ENCODE measurements around the gene ACACA. TPM values are rescaled to one million over a fixed set of nuclear protein-coding genes. Genes with fewer than 3 reads are reported as not detected.

The ACACA gene
- polyA plus RNA-seq, 1 donor: 24.6 TPM

GRCh38 chr17:37188157-37188556 is 218.5 kb downstream of the ACACA start:
- Histone ChIP-seq H3K4me3 (ENCODE audit: low read length) (no peak overlapping the region), H3K4me1 (ENCODE audit: control insufficient read depth, insufficient read depth, low read length) (no peaks in the 10 kb centered on the region), H3K27me3 (ENCODE audit: control insufficient read depth, insufficient read depth, low read length) (no peaks in the 10 kb centered on the region), H3K9me3 (ENCODE audit: control insufficient read depth, low read depth, low read length) (no peaks in the 10 kb centered on the region), H3K27ac (ENCODE audit: low read length) (no peak overlapping the region), H3K36me3 (ENCODE audit: control insufficient read depth, insufficient read depth, low read length) (peaks cover 33% of the 10 kb centered on the region)
- DNase-seq: no peak
- no CpG with 5 or more reads among the region's 11 CpGs for WGBS (ENCODE audit: insufficient coverage, low lambda C conversion rate)

DNA sequence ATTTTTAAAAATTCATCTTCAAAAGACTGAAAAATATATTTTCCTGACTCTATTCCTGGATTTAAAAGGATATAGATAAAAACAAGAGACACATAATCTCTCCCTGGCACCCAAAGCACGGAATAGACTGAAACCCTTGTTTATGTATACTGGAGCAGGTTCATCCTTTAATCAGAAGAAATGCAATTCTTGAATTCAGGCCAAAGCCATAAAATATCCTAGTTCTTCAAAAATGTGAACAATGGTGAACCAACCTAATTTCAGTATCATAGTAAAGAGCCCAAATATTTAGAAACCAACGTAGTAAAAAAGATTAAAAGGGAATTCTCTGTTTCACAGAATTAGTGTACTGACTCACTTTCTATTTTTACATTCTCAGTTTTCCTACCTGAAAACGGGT is 219.4 kb downstream of the ACACA start:
- H3K36me3 ChIP-seq (ENCODE audit: control insufficient read depth, insufficient read depth, low read length): peaks cover 33% of the 10 kb centered on the region
- H3K4me3 ChIP-seq (ENCODE audit: low read length): no peak overlapping the region
- H3K27ac ChIP-seq (ENCODE audit: low read length): no peak overlapping the region
- no peaks in the 10 kb centered on the region for H3K9me3 ChIP-seq (ENCODE audit: control insufficient read depth, low read depth, low read length)
- DNase-seq: no peak
- no peaks in the 10 kb centered on the region for H3K4me1 ChIP-seq (ENCODE audit: control insufficient read depth, insufficient read depth, low read length)
- WGBS (ENCODE audit: insufficient coverage, low lambda C conversion rate): 90% methylated on average over 2 of the region's 3 CpGs
- no peaks in the 10 kb centered on the region for H3K27me3 ChIP-seq (ENCODE audit: control insufficient read depth, insufficient read depth, low read length)

DNA sequence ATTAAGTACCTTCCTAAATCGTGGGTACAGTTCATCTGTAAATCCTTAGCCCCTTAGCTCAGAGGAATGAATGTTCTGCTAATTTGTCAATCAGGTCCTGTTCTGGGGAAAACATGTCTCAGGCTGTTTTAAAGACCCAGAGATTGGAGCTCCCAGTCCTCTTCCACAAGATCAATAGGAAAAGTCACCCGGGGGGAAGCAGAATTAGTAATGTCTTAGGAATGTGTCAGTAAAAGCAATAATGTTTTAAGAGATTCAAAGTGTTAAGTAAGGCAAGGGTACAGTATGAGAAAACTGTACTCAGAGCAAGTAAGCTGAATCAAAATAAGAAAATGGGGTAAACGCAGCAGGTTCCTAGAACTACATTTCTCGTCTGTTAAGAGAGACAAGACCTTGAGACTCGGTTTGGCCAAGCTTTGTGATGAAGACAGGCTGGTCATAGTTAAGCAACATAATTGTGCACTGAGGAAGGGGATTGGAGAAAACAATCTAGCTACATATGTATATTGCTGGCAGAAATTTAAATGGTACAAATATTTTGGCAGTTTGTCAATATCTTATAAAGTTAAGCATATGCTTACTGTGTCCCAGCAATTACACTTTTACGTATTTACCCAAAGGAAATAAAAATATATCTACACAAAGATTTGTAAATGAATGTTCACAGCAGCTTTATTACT is 223.7 kb downstream of the ACACA start:
- H3K36me3 ChIP-seq (ENCODE audit: control insufficient read depth, insufficient read depth, low read length): peaks cover 13% of the 10 kb centered on the region
- H3K27me3 ChIP-seq (ENCODE audit: control insufficient read depth, insufficient read depth, low read length): no peaks in the 10 kb centered on the region
- no peak for DNase-seq
- no peak overlapping the region for H3K27ac ChIP-seq (ENCODE audit: low read length)
- H3K9me3 ChIP-seq (ENCODE audit: control insufficient read depth, low read depth, low read length): no peaks in the 10 kb centered on the region
- 42% methylated on average over 2 of the region's 6 CpGs for WGBS (ENCODE audit: insufficient coverage, low lambda C conversion rate)
- no peaks in the 10 kb centered on the region for H3K4me1 ChIP-seq (ENCODE audit: control insufficient read depth, insufficient read depth, low read length)
- no peak overlapping the region for H3K4me3 ChIP-seq (ENCODE audit: low read length)

DNA sequence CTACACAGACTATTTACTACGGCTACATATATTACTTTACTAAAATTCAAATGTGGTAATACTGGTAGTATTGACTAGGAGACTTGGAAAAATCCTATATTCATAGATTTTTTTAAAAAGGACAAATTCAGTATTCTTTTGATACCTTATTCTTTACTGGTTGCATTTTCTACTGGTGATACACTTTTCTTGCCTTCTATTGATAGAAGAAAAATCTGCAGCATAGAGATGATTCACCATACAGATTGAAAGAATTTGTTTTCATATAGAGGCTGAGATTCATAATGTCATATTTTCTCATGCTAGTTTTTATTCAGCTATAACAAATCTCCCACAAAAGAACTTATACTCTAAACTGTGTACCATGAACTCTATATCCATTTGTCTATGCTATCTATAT is 226.3 kb downstream of the ACACA start:
- H3K4me3 ChIP-seq (ENCODE audit: low read length): no peak overlapping the region
- H3K4me1 ChIP-seq (ENCODE audit: control insufficient read depth, insufficient read depth, low read length): no peaks in the 10 kb centered on the region
- 100% methylated on average over 1 of the region's 1 CpG for WGBS (ENCODE audit: insufficient coverage, low lambda C conversion rate)
- no peak for DNase-seq
- no peaks in the 10 kb centered on the region for H3K27me3 ChIP-seq (ENCODE audit: control insufficient read depth, insufficient read depth, low read length)
- H3K27ac ChIP-seq (ENCODE audit: low read length): no peak overlapping the region
- no peaks in the 10 kb centered on the region for H3K9me3 ChIP-seq (ENCODE audit: control insufficient read depth, low read depth, low read length)
- peaks cover 19% of the 10 kb centered on the region for H3K36me3 ChIP-seq (ENCODE audit: control insufficient read depth, insufficient read depth, low read length)

GRCh38 chr17:37179893-37180292 is 226.7 kb downstream of the ACACA start:
- no peak overlapping the region for H3K4me3 ChIP-seq (ENCODE audit: low read length)
- no peaks in the 10 kb centered on the region for H3K27me3 ChIP-seq (ENCODE audit: control insufficient read depth, insufficient read depth, low read length)
- WGBS (ENCODE audit: insufficient coverage, low lambda C conversion rate): no CpG with 5 or more reads among the region's 1 CpG
- H3K27ac ChIP-seq (ENCODE audit: low read length): no peak overlapping the region
- H3K36me3 ChIP-seq (ENCODE audit: control insufficient read depth, insufficient read depth, low read length): peaks cover 19% of the 10 kb centered on the region
- no peaks in the 10 kb centered on the region for H3K4me1 ChIP-seq (ENCODE audit: control insufficient read depth, insufficient read depth, low read length)
- no peaks in the 10 kb centered on the region for H3K9me3 ChIP-seq (ENCODE audit: control insufficient read depth, low read depth, low read length)
- DNase-seq: no peak

DNA sequence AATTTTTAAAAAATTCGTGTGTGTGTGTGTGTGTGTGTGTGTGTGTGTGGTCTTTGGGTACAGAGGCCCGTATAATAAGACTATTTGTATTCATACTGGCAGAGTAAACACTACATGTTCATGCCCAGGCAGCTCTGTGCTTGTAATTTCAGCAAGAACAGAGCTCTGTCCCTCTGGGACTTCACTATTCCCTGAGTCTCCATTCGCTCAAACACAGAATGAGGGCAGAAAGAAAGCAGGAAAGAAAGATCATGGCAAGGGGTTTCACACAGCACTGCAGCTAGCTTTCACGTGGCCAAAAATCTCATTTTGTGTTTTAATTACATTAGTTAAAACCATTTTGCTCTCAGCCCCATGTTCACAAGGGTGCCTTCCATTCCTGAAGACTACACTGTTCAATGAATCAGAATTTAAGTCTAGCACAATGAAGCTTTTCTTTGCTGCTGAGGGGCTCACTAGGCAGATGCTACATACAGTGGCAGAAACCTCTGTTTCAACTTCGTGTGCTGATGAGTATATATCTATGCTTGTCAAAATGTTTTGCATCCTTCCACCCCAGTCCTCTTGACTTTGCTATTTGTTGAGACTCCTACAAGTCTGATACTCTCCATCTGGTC is 229.3 kb downstream of the ACACA start:
- Histone ChIP-seq H3K36me3 (ENCODE audit: control insufficient read depth, insufficient read depth, low read length) (peaks cover 19% of the 10 kb centered on the region), H3K27ac (ENCODE audit: low read length) (no peak overlapping the region), H3K27me3 (ENCODE audit: control insufficient read depth, insufficient read depth, low read length) (no peaks in the 10 kb centered on the region), H3K4me1 (ENCODE audit: control insufficient read depth, insufficient read depth, low read length) (no peaks in the 10 kb centered on the region), H3K4me3 (ENCODE audit: low read length) (no peak overlapping the region), H3K9me3 (ENCODE audit: control insufficient read depth, low read depth, low read length) (no peaks in the 10 kb centered on the region)
- DNase-seq: no peak
- WGBS (ENCODE audit: insufficient coverage, low lambda C conversion rate): no CpG with 5 or more reads among the region's 5 CpGs

- H3K4me1 ChIP-seq (ENCODE audit: control insufficient read depth, insufficient read depth, low read length): no peaks in the 10 kb centered on the region
- no peaks in the 10 kb centered on the region for H3K9me3 ChIP-seq (ENCODE audit: control insufficient read depth, low read depth, low read length)
- no peak overlapping the region for H3K27ac ChIP-seq (ENCODE audit: low read length)
- DNase-seq: no peak
- H3K36me3 ChIP-seq (ENCODE audit: control insufficient read depth, insufficient read depth, low read length): peaks cover 19% of the 10 kb centered on the region
- H3K27me3 ChIP-seq (ENCODE audit: control insufficient read depth, insufficient read depth, low read length): no peaks in the 10 kb centered on the region
- H3K4me3 ChIP-seq (ENCODE audit: low read length): no peak overlapping the region
Observed at GRCh38 chr17:37176723-37177122, 229.9 kb downstream of the ACACA start.

- no peak overlapping the region for H3K27ac ChIP-seq (ENCODE audit: low read length)
- H3K9me3 ChIP-seq (ENCODE audit: control insufficient read depth, low read depth, low read length): no peaks in the 10 kb centered on the region
- no peak overlapping the region for H3K4me3 ChIP-seq (ENCODE audit: low read length)
- no peaks in the 10 kb centered on the region for H3K27me3 ChIP-seq (ENCODE audit: control insufficient read depth, insufficient read depth, low read length)
- WGBS (ENCODE audit: insufficient coverage, low lambda C conversion rate): no CpG with 5 or more reads among the region's 5 CpGs
- no peaks in the 10 kb centered on the region for H3K4me1 ChIP-seq (ENCODE audit: control insufficient read depth, insufficient read depth, low read length)
- DNase-seq: peak; percentile 45 to 54
- H3K36me3 ChIP-seq (ENCODE audit: control insufficient read depth, insufficient read depth, low read length): peaks cover 16% of the 10 kb centered on the region
Observed at GRCh38 chr17:37174205-37174604, 232.4 kb downstream of the ACACA start.

DNA sequence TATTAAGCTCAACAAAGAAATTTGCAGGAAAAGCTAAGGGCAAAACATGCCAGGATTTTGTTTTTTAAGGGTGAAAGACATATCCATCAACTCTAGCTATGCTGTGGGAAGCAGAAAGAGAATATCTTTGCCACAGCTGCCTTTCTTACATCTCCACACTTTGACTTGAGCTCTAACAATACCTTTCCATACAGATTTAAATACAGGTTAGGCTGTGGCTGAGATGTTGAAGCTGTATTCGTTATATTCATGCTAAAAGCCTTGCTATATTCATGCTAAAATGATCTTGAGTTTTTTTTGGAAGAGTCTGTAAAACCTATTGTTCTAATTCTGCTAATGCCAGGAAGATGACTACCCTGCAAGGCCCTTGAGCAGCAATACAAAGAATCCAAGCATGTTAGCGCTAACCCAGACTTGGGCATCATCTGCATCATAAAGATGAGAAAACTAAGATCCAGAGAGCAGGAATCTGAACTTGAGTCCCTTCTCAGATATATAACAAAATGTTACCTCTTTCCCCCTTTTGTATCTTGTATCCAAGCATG is 235.7 kb downstream of the ACACA start:
- H3K36me3 ChIP-seq (ENCODE audit: control insufficient read depth, insufficient read depth, low read length): peaks cover 4% of the 10 kb centered on the region
- DNase-seq: no peak
- WGBS (ENCODE audit: insufficient coverage, low lambda C conversion rate): 100% methylated on average over 1 of the region's 2 CpGs
- H3K27ac ChIP-seq (ENCODE audit: low read length): no peak overlapping the region
- H3K9me3 ChIP-seq (ENCODE audit: control insufficient read depth, low read depth, low read length): no peaks in the 10 kb centered on the region
- no peaks in the 10 kb centered on the region for H3K27me3 ChIP-seq (ENCODE audit: control insufficient read depth, insufficient read depth, low read length)
- H3K4me3 ChIP-seq (ENCODE audit: low read length): no peak overlapping the region
- H3K4me1 ChIP-seq (ENCODE audit: control insufficient read depth, insufficient read depth, low read length): no peaks in the 10 kb centered on the region

GRCh38 chr17:37168731-37169353 is 237.8 kb downstream of the ACACA start:
- no peak overlapping the region for H3K4me3 ChIP-seq (ENCODE audit: low read length)
- H3K27ac ChIP-seq (ENCODE audit: low read length): no peak overlapping the region
- no peaks in the 10 kb centered on the region for H3K9me3 ChIP-seq (ENCODE audit: control insufficient read depth, low read depth, low read length)
- no peak for DNase-seq
- no peaks in the 10 kb centered on the region for H3K36me3 ChIP-seq (ENCODE audit: control insufficient read depth, insufficient read depth, low read length)
- WGBS (ENCODE audit: insufficient coverage, low lambda C conversion rate): 20% methylated on average over 1 of the region's 3 CpGs
- no peaks in the 10 kb centered on the region for H3K4me1 ChIP-seq (ENCODE audit: control insufficient read depth, insufficient read depth, low read length)
- H3K27me3 ChIP-seq (ENCODE audit: control insufficient read depth, insufficient read depth, low read length): no peaks in the 10 kb centered on the region

Data from large intestine (tissue), 3 donors.